Common myeloid progenitor, CD34-positive (primary cell): Measurements from ENCODE around the gene LEUTX.

Source experiments
- CTCF ChIA-PET: fragments of 350-600 bp; sonication (Branson Sonifier 250); formaldehyde crosslinking; loops from one replicate; lab custom pipeline; 2021; ENCODE audit warnings: antibody characterized with exemption; lab: Charles Lee
- POLR2A ChIA-PET: fragments of 350-600 bp; sonication (Branson Sonifier 250); formaldehyde crosslinking; loops from one replicate; lab custom pipeline; 2021; ENCODE audit warnings: antibody characterized with exemption; lab: Charles Lee
- DNase-seq, 3 donors: peaks; one replicate each; pipeline versions ENCODE4 v3.0.0 to v3.0.0-alpha.2; 2013
- H3K27ac ChIP-seq, 2 experiments: 1 replicate in 1 of 2; 2 replicates in 1 of 2; pipeline ENCODE4 v1.7.0; 2013; ENCODE audit warnings: inconsistent platforms in 2 of 2, low read length in 2 of 2, mild to moderate bottlenecking in 2 of 2, low read depth in 1 of 2, moderate library complexity in 1 of 2; ENCODE audit not compliant: severe bottlenecking in 2 of 2, insufficient read depth in 1 of 2, poor library complexity in 1 of 2
- H3K27me3 ChIP-seq, 5 experiments: replicated peaks in 2 of 5; 1 replicate in 3 of 5; 2 replicates in 2 of 5; pipeline versions ENCODE4 v1.6.1 to v1.7.0; 2013; ENCODE audit warnings: low read length in 4 of 5, mild to moderate bottlenecking in 2 of 5, moderate library complexity in 2 of 5, inconsistent platforms in 1 of 5; ENCODE audit not compliant: insufficient read depth in 5 of 5, control insufficient read depth in 4 of 5
- H3K36me3 ChIP-seq, 4 experiments: 1 replicate in 2 of 4; 2 replicates in 2 of 4; pipeline versions ENCODE4 v1.6.1 to v1.7.0; 2013; ENCODE audit warnings: low read length in 3 of 4, control low read depth in 1 of 4, mild to moderate bottlenecking in 1 of 4; ENCODE audit not compliant: control insufficient read depth in 4 of 4, insufficient read depth in 4 of 4
- H3K4me1 ChIP-seq, 4 experiments: 1 replicate in 3 of 4; 2 replicates in 1 of 4; pipeline versions ENCODE4 v1.6.1 to v1.7.1; 2013; ENCODE audit warnings: low read length in 3 of 4, mild to moderate bottlenecking in 3 of 4, control low read depth in 1 of 4, inconsistent platforms in 1 of 4, moderate library complexity in 1 of 4; ENCODE audit not compliant: control insufficient read depth in 4 of 4, insufficient read depth in 4 of 4; ENCODE audit errors: control extremely low read depth in 1 of 4
- H3K4me3 ChIP-seq, 7 experiments: 1 replicate in 4 of 7; 2 replicates in 3 of 7; pipeline versions ENCODE4 v1.5.1 to v1.7.0; 2013; ENCODE audit warnings: mild to moderate bottlenecking in 7 of 7, low read length in 6 of 7, moderate library complexity in 6 of 7, inconsistent platforms in 2 of 7, low read depth in 2 of 7, control low read depth in 1 of 7; ENCODE audit not compliant: insufficient read depth in 4 of 7, control insufficient read depth in 1 of 7; ENCODE audit errors: extremely low read depth in 1 of 7
- H3K9me3 ChIP-seq, 5 experiments: 1 replicate in 4 of 5; 2 replicates in 1 of 5; pipeline versions ENCODE4 v1.6.1 to v1.7.1; 2013; ENCODE audit warnings: low read length in 4 of 5, mild to moderate bottlenecking in 2 of 5, inconsistent platforms in 1 of 5, low read depth in 1 of 5, moderate library complexity in 1 of 5; ENCODE audit not compliant: control insufficient read depth in 4 of 5, insufficient read depth in 2 of 5; ENCODE audit errors: control extremely low read depth in 1 of 5
- WGBS: methylation state at CpG from one replicate; pipeline ENCODE4 v1.1.5; 2013; ENCODE audit not compliant: insufficient coverage; 5-methylcytosine and 5-hydroxymethylcytosine counted together

The LEUTX gene

DNA sequence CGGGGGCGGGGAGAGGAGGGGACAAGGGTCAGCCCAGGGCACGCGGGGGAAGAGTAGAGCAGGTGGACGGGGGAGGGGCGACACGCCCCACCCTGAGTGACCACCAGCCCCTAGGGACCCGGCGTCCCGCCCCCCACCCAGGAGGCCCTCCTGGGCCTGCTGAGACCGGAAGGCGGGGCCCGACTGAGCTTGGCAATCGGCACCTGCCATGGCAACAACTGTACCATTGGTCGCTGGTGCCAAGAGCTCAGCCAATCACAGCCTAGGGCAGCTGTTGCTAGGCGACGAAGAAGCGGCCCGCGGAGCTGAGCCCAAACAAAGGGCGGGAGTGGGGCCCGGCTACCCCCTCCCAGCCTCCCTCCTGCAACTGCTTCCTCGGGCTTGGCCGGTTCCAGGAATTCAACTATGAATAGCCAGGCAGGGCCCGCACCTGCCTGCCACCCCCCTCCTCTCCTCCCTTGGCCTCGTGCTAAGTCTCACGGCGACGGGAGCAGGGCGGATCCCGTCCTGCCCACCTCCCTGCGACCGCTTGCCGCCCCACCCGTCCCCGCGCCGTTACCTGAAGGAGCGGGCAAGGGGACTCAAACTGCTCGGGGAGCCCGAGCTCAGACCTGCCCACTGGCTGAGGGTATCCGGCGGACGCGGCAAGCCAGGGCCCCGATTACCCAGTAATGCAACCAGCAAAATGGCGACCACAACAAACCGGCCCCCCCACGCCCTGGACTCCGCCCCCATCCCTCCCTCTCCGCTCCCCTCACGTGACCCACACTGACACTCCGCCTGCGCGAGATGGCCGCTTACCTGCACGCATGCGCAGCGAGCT lies 55.0 kb downstream of the LEUTX start, which contains the start of gene DYRK1B:
Gene DYRK1B, minus strand, starts transcription at position 699 of the 823 bp plus-strand sequence. CDS start 2,295 bp downstream, outside the sequence.
- CTCF ChIA-PET, result interaction anchor here (1.6 to 1.7 kb wide), 2 partner anchors 11 kb away, joined by 5 to 14 read pairs; no protein-coding TSS in a partner anchor
- Histone ChIP-seq H3K36me3 (peaks cover 9 to 73% (median 59%) of the 10 kb centered on the region in 4 experiments), H3K4me1 (peaks cover 8 to 26% (median 18%) of the 10 kb centered on the region in 4 experiments), H3K4me3 (peak within 1 kb of the TSS; percentile 66 to 96 (median 89)), H3K9me3 (no peaks in the 10 kb centered on the region), H3K27me3 (no peaks in the 10 kb centered on the region), H3K27ac (peak within 1 kb of the TSS; percentile 98 to 99)
- POLR2A ChIA-PET, result interaction anchor here (0.6 to 2.1 kb wide), 3 partner anchors 9 to 1106 kb away, joined by 3 to 8 read pairs (median 4); no protein-coding TSS in a partner anchor
- 0% methylated on average over 32 of the region's 59 CpGs for WGBS
- peak; percentile 97 to 99 (median 98) for DNase-seq

DNA sequence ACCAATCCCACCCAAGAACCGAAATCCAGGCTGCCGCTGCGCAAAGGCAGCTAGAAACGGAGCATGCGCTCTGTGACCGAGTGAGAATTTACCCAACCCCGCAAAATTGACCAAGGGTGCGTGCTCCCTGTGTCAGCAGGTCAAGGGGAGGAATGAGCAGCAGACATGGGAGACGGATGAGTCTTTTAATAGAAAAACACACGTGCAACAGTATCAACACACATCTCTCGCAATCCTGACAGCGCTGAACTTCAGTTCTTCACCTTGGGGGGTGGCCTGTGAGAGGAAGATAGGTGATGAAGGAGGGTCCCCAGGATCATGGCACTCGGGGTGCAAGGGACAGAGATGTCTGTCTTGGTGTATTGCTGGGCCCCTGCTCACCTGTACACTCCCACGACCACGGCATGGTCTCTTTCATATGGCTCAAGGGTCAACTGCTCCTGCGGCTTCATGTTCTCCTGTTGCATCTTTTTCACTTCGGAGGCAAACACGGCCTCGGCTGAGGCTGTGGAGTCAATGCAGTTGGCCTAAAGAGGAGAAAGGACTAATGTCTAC lies 55.7 kb downstream of the LEUTX start:
- POLR2A ChIA-PET, result interaction anchor here (0.6 to 2.1 kb wide), 3 partner anchors 8 to 1107 kb away, joined by 3 to 8 read pairs (median 4); no protein-coding TSS in a partner anchor
- CTCF ChIA-PET, result interaction anchor here (1.6 to 1.7 kb wide), 2 partner anchors 10 to 11 kb away, joined by 5 to 14 read pairs; no protein-coding TSS in a partner anchor
- H3K36me3 ChIP-seq, result peaks cover 8 to 73% (median 62%) of the 10 kb centered on the region in 4 experiments
- peak overlapping the region; percentile 98 to 99 for H3K27ac ChIP-seq
- H3K4me3 ChIP-seq, result peak overlapping the region in 6 of 7 experiments; percentile 1 to 96 (median 86)
- H3K9me3 ChIP-seq, result no peaks in the 10 kb centered on the region
- no peak for DNase-seq
- H3K27me3 ChIP-seq, result no peaks in the 10 kb centered on the region
- 41% methylated on average over 12 of the region's 19 CpGs for WGBS
- H3K4me1 ChIP-seq, result peaks cover 8 to 26% (median 18%) of the 10 kb centered on the region in 4 experiments
